Testis (tissue), 2 donors: ENCODE results near the gene CREB3L4.

Experiments
- CTCF ChIP-seq, 3 experiments: fragments of 450-650 bp in 2 of 3; fragments of 200-600 bp in 1 of 3; sonication (generic) in 1 of 3; IDR thresholded peaks; one replicate each; pipeline ENCODE4 v1.5.1; 2016 to 2019; ENCODE audit warnings: antibody characterized with exemption in 3 of 3, mild to moderate bottlenecking in 2 of 3, moderate library complexity in 1 of 3
- POLR2A ChIP-seq: fragments of 450-650 bp; IDR thresholded peaks from one replicate; pipeline ENCODE4 v1.6.1; 2017; ENCODE audit warnings: antibody characterized with exemption, mild to moderate bottlenecking, moderate library complexity

DNA sequence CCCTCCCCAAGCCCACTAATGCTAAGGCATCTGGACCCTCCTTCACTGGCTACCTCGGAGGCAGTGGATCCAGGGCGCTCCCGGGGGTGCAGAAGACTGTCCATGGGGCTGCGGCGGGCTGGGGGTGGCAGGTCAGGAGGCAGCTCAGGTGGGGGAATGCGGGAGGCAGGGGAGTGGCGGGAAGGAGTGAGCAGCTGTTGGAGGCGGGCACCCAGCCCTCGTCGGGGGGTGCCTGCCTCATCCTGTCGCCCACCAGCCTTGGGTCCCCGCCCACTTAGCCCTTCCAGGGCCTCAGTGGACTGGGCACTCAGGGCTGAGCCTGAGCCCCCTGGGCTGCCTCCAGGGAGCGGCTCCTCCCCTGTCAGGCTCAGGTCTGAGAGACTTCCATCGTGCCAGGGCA, 34.3 kb upstream of the CREB3L4 start:
- TF ChIP-seq CTCF (IDR thresholded peaks at IDR 0.05) (no peak), POLR2A (no peak)
